Transverse colon (tissue), 4 donors: ENCODE data around the gene AMMECR1.

Experiments used
- EP300 ChIP-seq: sonication (generic); formaldehyde crosslinking; IDR thresholded peaks from one replicate; pipeline ENCODE4 v1.6.1; 2017; ENCODE audit warnings: antibody characterized with exemption, low read depth
- POLR2AphosphoS5 ChIP-seq, 3 donors: sonication (generic); formaldehyde crosslinking; IDR thresholded peaks; one replicate each; pipeline ENCODE4 v1.6.1; 2016; ENCODE audit warnings: antibody characterized with exemption in 3 of 3
- TF ChIP-seq, protein P1 (sequence below), 5 experiments: fragments of 200-600 bp in 3 of 5; fragments of 450-650 bp in 2 of 5; sonication (generic) in 3 of 5; IDR thresholded peaks; 1 replicate in 2 of 5; 2 replicates in 3 of 5; pipeline ENCODE4 v1.5.1; 2016 to 2017; ENCODE audit warnings: antibody characterized with exemption in 5 of 5, inconsistent platforms in 3 of 5, mild to moderate bottlenecking in 2 of 5, moderate library complexity in 1 of 5

DNA sequence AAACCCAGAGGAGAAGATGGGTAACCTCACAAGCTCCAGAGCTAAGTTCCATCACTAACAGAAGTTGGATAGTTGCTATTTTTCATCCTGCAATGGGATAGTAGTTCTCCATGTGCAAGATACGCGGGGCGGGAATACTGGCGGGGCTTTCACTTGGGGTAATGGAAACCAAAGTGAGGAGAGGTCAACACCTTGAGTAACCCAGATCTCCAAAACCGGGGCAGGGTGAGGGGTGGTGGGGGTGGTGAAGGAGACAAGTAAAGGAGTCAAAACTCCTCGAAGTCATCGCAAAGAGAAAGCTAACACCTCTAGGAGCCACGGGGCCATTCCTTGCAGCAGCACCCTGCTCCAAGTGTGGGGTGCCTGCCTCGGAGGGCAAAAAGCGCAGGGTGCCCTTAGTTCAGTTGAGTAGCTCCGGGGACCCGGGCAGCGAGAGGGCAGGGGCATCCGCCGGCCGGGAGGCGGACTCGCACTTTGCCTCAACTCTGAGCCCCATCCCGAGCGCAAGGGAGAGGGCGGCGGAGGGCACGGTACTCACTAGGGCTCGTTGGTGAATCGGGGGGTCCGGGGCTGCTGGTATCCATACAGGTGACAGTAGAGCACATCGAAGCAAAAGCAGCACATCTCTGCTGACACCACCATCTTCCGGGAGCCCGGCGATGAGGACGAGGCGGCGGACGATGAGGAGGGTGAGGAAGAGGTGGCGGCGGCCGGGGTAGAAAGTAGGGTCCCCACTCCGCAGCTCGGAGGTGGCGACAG lies 645 bp downstream of the AMMECR1 start:
- TF ChIP-seq, protein P1, sequence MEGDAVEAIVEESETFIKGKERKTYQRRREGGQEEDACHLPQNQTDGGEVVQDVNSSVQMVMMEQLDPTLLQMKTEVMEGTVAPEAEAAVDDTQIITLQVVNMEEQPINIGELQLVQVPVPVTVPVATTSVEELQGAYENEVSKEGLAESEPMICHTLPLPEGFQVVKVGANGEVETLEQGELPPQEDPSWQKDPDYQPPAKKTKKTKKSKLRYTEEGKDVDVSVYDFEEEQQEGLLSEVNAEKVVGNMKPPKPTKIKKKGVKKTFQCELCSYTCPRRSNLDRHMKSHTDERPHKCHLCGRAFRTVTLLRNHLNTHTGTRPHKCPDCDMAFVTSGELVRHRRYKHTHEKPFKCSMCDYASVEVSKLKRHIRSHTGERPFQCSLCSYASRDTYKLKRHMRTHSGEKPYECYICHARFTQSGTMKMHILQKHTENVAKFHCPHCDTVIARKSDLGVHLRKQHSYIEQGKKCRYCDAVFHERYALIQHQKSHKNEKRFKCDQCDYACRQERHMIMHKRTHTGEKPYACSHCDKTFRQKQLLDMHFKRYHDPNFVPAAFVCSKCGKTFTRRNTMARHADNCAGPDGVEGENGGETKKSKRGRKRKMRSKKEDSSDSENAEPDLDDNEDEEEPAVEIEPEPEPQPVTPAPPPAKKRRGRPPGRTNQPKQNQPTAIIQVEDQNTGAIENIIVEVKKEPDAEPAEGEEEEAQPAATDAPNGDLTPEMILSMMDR (IDR thresholded peaks at IDR 0.05): peak in 1 of 5 experiments; percentile 15
- no peak for TF ChIP-seq EP300
- no peak for TF ChIP-seq POLR2AphosphoS5 (IDR thresholded peaks at IDR 0.05)
